WTC11 (cell line): ENCODE measurements around the gene LRRC32.

Source experiments
- ATF3 ChIP-seq: sonication (generic); formaldehyde crosslinking; conservative IDR thresholded peaks from 2 replicates; pipeline ENCODE4 v1.8.1; 2022; ENCODE audit warnings: mild to moderate bottlenecking, missing genetic modification reagents
- ATF6 ChIP-seq: sonication (generic); formaldehyde crosslinking; IDR thresholded peaks from 2 replicates; pipeline ENCODE4 v1.8.1; 2023; ENCODE audit warnings: mild to moderate bottlenecking, missing genetic modification reagents
- CTCF ChIP-seq: fragments of 200-600 bp; IDR thresholded peaks from 2 replicates; pipeline ENCODE4 v1.8.0; 2022; ENCODE audit warnings: antibody characterized with exemption
- FOXJ3 ChIP-seq: sonication (generic); formaldehyde crosslinking; IDR thresholded peaks from 2 replicates; pipeline ENCODE4 v1.9.0; 2021; ENCODE audit warnings: missing genetic modification reagents, mild to moderate bottlenecking, borderline replicate concordance
- FOXP1 ChIP-seq: sonication (generic); formaldehyde crosslinking; IDR thresholded peaks from 2 replicates; pipeline ENCODE4 v1.8.0; 2022; ENCODE audit warnings: missing genetic modification reagents, mild to moderate bottlenecking, moderate library complexity, borderline replicate concordance
- TEAD4 ChIP-seq: sonication (generic); formaldehyde crosslinking; IDR thresholded peaks from 2 replicates; pipeline ENCODE4 v1.8.0; 2022; ENCODE audit warnings: mild to moderate bottlenecking, missing genetic modification reagents
- USF1 ChIP-seq: sonication (generic); formaldehyde crosslinking; IDR thresholded peaks from 2 replicates; pipeline ENCODE4 v1.8.0; 2022; ENCODE audit warnings: mild to moderate bottlenecking, missing genetic modification reagents
- ZNF232 ChIP-seq: sonication (generic); formaldehyde crosslinking; IDR thresholded peaks from 2 replicates; pipeline ENCODE4 v1.8.0; 2022; ENCODE audit warnings: mild to moderate bottlenecking, missing genetic modification reagents
- ZSCAN18 ChIP-seq: fragments of 250-450 bp; sonication (Bioruptor Pico); IDR thresholded peaks from 2 replicates; pipeline ENCODE4 v2.1.2; 2022; ENCODE audit warnings: mild to moderate bottlenecking, moderate library complexity
- TF ChIP-seq, protein P1 (sequence below): sonication (generic); formaldehyde crosslinking; IDR thresholded peaks from 2 replicates; pipeline ENCODE4 v1.8.1; 2023; ENCODE audit warnings: mild to moderate bottlenecking, missing genetic modification reagents, moderate library complexity
- TF ChIP-seq, protein P2 (sequence below): sonication (generic); formaldehyde crosslinking; IDR thresholded peaks from 2 replicates; pipeline ENCODE4 v1.8.0; 2022; ENCODE audit warnings: mild to moderate bottlenecking, missing genetic modification reagents

- TF ChIP-seq CTCF (no peak), FOXP1 (CRISPR knock-in tag) (no peak), ZSCAN18 (CRISPR knock-in tag) (no peak), FOXJ3 (no peak), ATF6 (CRISPR knock-in tag) (no peak), USF1 (CRISPR knock-in tag) (no peak), ZNF232 (CRISPR knock-in tag) (no peak), ATF3 (CRISPR knock-in tag) (no peak), TEAD4 (CRISPR knock-in tag) (no peak)
- TF ChIP-seq, protein P1, sequence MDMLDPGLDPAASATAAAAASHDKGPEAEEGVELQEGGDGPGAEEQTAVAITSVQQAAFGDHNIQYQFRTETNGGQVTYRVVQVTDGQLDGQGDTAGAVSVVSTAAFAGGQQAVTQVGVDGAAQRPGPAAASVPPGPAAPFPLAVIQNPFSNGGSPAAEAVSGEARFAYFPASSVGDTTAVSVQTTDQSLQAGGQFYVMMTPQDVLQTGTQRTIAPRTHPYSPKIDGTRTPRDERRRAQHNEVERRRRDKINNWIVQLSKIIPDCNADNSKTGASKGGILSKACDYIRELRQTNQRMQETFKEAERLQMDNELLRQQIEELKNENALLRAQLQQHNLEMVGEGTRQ (CRISPR knock-in tag): no peak
- TF ChIP-seq, protein P2, sequence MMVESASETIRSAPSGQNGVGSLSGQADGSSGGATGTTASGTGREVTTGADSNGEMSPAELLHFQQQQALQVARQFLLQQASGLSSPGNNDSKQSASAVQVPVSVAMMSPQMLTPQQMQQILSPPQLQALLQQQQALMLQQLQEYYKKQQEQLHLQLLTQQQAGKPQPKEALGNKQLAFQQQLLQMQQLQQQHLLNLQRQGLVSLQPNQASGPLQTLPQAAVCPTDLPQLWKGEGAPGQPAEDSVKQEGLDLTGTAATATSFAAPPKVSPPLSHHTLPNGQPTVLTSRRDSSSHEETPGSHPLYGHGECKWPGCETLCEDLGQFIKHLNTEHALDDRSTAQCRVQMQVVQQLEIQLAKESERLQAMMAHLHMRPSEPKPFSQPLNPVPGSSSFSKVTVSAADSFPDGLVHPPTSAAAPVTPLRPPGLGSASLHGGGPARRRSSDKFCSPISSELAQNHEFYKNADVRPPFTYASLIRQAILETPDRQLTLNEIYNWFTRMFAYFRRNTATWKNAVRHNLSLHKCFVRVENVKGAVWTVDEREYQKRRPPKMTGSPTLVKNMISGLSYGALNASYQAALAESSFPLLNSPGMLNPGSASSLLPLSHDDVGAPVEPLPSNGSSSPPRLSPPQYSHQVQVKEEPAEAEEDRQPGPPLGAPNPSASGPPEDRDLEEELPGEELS (CRISPR knock-in tag): no peak
Measured at GRCh38 chr11:76649011-76649410, 21.5 kb downstream of the LRRC32 start.
